B cell (primary cell): ENCODE results near the gene TNPO1. TPM values are rescaled to one million over a fixed set of nuclear protein-coding genes. Genes with fewer than 3 reads are reported as not detected.

Experiments
- ATAC-seq: fragments of 200-7000 bp; cut with Tn5 transposase; one replicate; pipeline ENCODE4 v1.10.0; 2021; ENCODE audit warnings: low read depth, mild to moderate bottlenecking, moderate number of reproducible peaks, moderate library complexity
- CTCF ChIA-PET: fragments of 350-600 bp; sonication (Branson Sonifier 250); formaldehyde crosslinking; loops from one replicate; lab custom pipeline; 2021; ENCODE audit warnings: antibody characterized with exemption, inconsistent platforms; lab: Charles Lee
- POLR2A ChIA-PET: fragments of 350-600 bp; sonication (Branson Sonifier 250); formaldehyde crosslinking; loops from one replicate; lab custom pipeline; 2021; ENCODE audit warnings: antibody characterized with exemption; lab: Charles Lee
- DNase-seq: peaks from one replicate; pipeline ENCODE4 v3.0.0; 2013
- H2AFZ ChIP-seq: 2 replicates; pipeline ENCODE4 v1.6.1; 2012; ENCODE audit warnings: mild to moderate bottlenecking, low read depth, low read length; ENCODE audit not compliant: insufficient read depth, poor library complexity, severe bottlenecking
- H3K27ac ChIP-seq, 2 donors: 1 replicate in 1 of 2; 2 replicates in 1 of 2; pipeline ENCODE4 v1.5.1; 2012 to 2013; ENCODE audit warnings: low read length in 2 of 2, mild to moderate bottlenecking in 2 of 2, moderate library complexity in 1 of 2
- H3K27me3 ChIP-seq, 4 experiments: fragments of 200-600 bp in 1 of 4; sonication (generic) in 1 of 4; replicated peaks in 1 of 4; 1 replicate in 2 of 4; 2 replicates in 2 of 4; pipeline versions ENCODE4 v1.6.1 to v1.7.0; 2013 to 2016; ENCODE audit warnings: low read length in 3 of 4, mild to moderate bottlenecking in 2 of 4, mixed read lengths in 1 of 4, moderate library complexity in 1 of 4; ENCODE audit not compliant: insufficient read depth in 4 of 4, control insufficient read depth in 3 of 4; ENCODE audit errors: control extremely low read depth in 1 of 4
- H3K36me3 ChIP-seq, 2 experiments: replicated peaks in 1 of 2; 1 replicate in 1 of 2; 2 replicates in 1 of 2; pipeline versions ENCODE4 v1.6.1 to v1.7.1; 2013; ENCODE audit warnings: low read length in 1 of 2; ENCODE audit not compliant: insufficient read depth in 2 of 2, control insufficient read depth in 1 of 2; ENCODE audit errors: control extremely low read depth in 1 of 2, extremely low read depth in 1 of 2
- H3K4me1 ChIP-seq, 2 donors: fragments of 200-600 bp in 1 of 2; sonication (generic) in 1 of 2; 1 replicate in 1 of 2; 2 replicates in 1 of 2; pipeline versions ENCODE4 v1.5.1 to v1.6.1; 2013 to 2017; ENCODE audit warnings: low read length in 2 of 2; ENCODE audit not compliant: control insufficient read depth in 2 of 2, insufficient read depth in 2 of 2
- H3K4me2 ChIP-seq: replicated peaks from 2 replicates; pipeline ENCODE3; 2012; ENCODE audit warnings: mild to moderate bottlenecking, low read depth, low read length; ENCODE audit not compliant: poor library complexity, severe bottlenecking
- H3K4me3 ChIP-seq, 5 experiments: fragments of 200-600 bp in 1 of 5; sonication (generic) in 1 of 5; 1 replicate in 3 of 5; 2 replicates in 2 of 5; pipeline versions ENCODE4 v1.5.1 to v1.7.0; 2011 to 2016; ENCODE audit warnings: low read length in 4 of 5, mild to moderate bottlenecking in 4 of 5, low read depth in 2 of 5, control low read depth in 1 of 5, moderate library complexity in 1 of 5; ENCODE audit not compliant: insufficient read depth in 1 of 5; ENCODE audit errors: control extremely low read depth in 1 of 5, extremely low read depth in 1 of 5
- H3K79me2 ChIP-seq: fragments of 200-600 bp; sonication (generic); one replicate; pipeline ENCODE4 v1.6.0; 2016; ENCODE audit warnings: low read length; ENCODE audit not compliant: control insufficient read depth, insufficient read depth
- H3K9ac ChIP-seq: fragments of 200-600 bp; sonication (generic); 2 replicates; pipeline ENCODE4 v1.6.1; 2017; ENCODE audit warnings: mild to moderate bottlenecking, low read length, moderate library complexity
- H3K9me3 ChIP-seq, 3 donors: one replicate each; pipeline versions ENCODE4 v1.6.1 to v1.7.1; 2013; ENCODE audit warnings: low read length in 2 of 3; ENCODE audit not compliant: control insufficient read depth in 2 of 3, insufficient read depth in 1 of 3; ENCODE audit errors: control extremely low read depth in 1 of 3
- H4K20me1 ChIP-seq: 2 replicates; pipeline ENCODE4 v1.6.0; 2012; ENCODE audit warnings: mild to moderate bottlenecking, low read length; ENCODE audit not compliant: insufficient read depth, control insufficient read depth, poor library complexity, severe bottlenecking
- H3K27ac Mint-ChIP-seq: one replicate; pipeline ENCODE4 v1.8.0; 2021; ENCODE audit warnings: mixed read lengths
- H3K27me3 Mint-ChIP-seq: one replicate; pipeline ENCODE4 v1.8.0; 2021; ENCODE audit warnings: mixed read lengths
- H3K4me1 Mint-ChIP-seq: one replicate; pipeline ENCODE4 v1.8.0; 2021; ENCODE audit warnings: mixed read lengths
- H3K4me3 Mint-ChIP-seq: one replicate; pipeline ENCODE4 v1.8.0; 2021; ENCODE audit warnings: mixed read lengths
- H3K9me3 Mint-ChIP-seq: one replicate; pipeline ENCODE4 v1.8.0; 2022; ENCODE audit warnings: mixed read lengths; ENCODE audit not compliant: insufficient read depth
- CTCF ChIP-seq: fragments of 200-600 bp; IDR thresholded peaks from one replicate; pipeline ENCODE4 v1.8.0; 2022; ENCODE audit warnings: antibody characterized with exemption, mild to moderate bottlenecking
- EZH2 ChIP-seq: IDR thresholded peaks from 2 replicates; pipeline ENCODE4 v1.6.1; 2012; ENCODE audit warnings: borderline replicate concordance, low read depth, mild to moderate bottlenecking, moderate library complexity, low read length; ENCODE audit not compliant: insufficient read depth, poor library complexity, severe bottlenecking
- WGBS: methylation state at CpG from one replicate; pipeline ENCODE4 v1.1.5; 2013; ENCODE audit warnings: missing lambda C conversion rate; ENCODE audit not compliant: insufficient coverage; 5-methylcytosine and 5-hydroxymethylcytosine counted together
- intact Hi-C: fragments of 100-400 bp; cut with micrococcal nuclease; formaldehyde crosslinking; loops from one replicate; pipeline ENCODE4 v1.10.0; 2022
- polyA plus RNA-seq: library from polyadenylated mRNA; depleted of rRNA; stranded (reverse); fragments of >200 nt; gene quantifications from 2 replicates; pipeline ENCODE4 v1.2.3, GENCODE V29; 2012
- total RNA-seq, 2 donors: library from RNA; stranded (reverse); fragments of 120-200 nt in 1 of 2; gene quantifications; 1 replicate in 1 of 2; 2 replicates in 1 of 2; pipeline versions ENCODE4 v1.2.3 to v1.2.4, GENCODE V29; 2013 to 2022

TNPO1 gene
- total and polyA plus RNA-seq, 2 donors (not counting 1 experiment from before 2014, with no cell fraction given) = 6.4 to 102 TPM

GRCh38 chr5:72955768-72956323 lies 139.4 kb downstream of the TNPO1 start, which contains the start of gene FCHO2:
Gene FCHO2 (plus strand): TSS chr5:72956041. CDS start chr5:72956097, 56 bp downstream.
- Mint-ChIP-seq H3K27me3 (peaks cover 46% of the 10 kb centered on the region), H3K4me3 (peak within 1 kb of the TSS; percentile 98), H3K9me3 (no peaks in the 10 kb centered on the region), H3K27ac (peak within 1 kb of the TSS; percentile 94), H3K4me1 (peaks cover 19% of the 10 kb centered on the region)
- H3K4me3 ChIP-seq = peak within 1 kb of the TSS; percentile 71 to 89 (median 77)
- TF ChIP-seq CTCF (peak; percentile 76), EZH2 (no peak)
- no peaks in the 10 kb centered on the region for H3K36me3 ChIP-seq
- intact Hi-C loops = loop anchor here (1.0 to 10.0 kb wide), 5 partner anchors 49 to 579 kb away; partner anchors contain the start of genes FOXD1 and TNPO1
- peak; percentile 96 for DNase-seq
- H3K79me2 ChIP-seq = no peaks in the 10 kb centered on the region
- CTCF ChIA-PET = interaction anchor here (1.2 to 1.3 kb wide), 2 partner anchors 173 to 580 kb away, joined by 3 read pairs; no protein-coding TSS in a partner anchor
- peak within 1 kb of the TSS; percentile 83 for H3K4me2 ChIP-seq
- under 1% methylated on average over 64 of the region's 64 CpGs for WGBS
- peaks cover 11% of the 10 kb centered on the region in 2 donors for H3K4me1 ChIP-seq
- H3K27ac ChIP-seq = peak within 1 kb of the TSS in 1 of 2 donors; percentile 68
- POLR2A ChIA-PET = no interaction called here
- no peaks in the 10 kb centered on the region for H4K20me1 ChIP-seq
- peaks cover 0 to 1% (median 0%) of the 10 kb centered on the region in 3 donors for H3K9me3 ChIP-seq
- peak within 1 kb of the TSS; percentile 79 for H3K9ac ChIP-seq
- peak within 1 kb of the TSS; percentile 95 for H2AFZ ChIP-seq
- H3K27me3 ChIP-seq = peaks cover 0 to 28% (median 8%) of the 10 kb centered on the region in 4 experiments
- ATAC-seq = peak; percentile 96
